Measurements from ENCODE around the gene FAM53A.

FAM53A gene, protein sequence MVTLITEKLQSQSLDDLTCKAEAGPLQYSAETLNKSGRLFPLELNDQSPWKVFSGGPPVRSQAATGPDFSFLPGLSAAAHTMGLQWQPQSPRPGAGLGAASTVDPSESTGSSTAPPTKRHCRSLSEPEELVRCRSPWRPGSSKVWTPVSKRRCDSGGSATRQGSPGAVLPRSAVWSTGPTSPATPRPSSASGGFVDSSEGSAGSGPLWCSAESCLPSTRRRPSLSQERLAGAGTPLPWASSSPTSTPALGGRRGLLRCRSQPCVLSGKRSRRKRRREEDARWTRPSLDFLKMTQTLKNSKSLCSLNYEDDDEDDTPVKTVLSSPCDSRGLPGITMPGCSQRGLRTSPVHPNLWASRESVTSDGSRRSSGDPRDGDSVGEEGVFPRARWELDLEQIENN

DNA sequence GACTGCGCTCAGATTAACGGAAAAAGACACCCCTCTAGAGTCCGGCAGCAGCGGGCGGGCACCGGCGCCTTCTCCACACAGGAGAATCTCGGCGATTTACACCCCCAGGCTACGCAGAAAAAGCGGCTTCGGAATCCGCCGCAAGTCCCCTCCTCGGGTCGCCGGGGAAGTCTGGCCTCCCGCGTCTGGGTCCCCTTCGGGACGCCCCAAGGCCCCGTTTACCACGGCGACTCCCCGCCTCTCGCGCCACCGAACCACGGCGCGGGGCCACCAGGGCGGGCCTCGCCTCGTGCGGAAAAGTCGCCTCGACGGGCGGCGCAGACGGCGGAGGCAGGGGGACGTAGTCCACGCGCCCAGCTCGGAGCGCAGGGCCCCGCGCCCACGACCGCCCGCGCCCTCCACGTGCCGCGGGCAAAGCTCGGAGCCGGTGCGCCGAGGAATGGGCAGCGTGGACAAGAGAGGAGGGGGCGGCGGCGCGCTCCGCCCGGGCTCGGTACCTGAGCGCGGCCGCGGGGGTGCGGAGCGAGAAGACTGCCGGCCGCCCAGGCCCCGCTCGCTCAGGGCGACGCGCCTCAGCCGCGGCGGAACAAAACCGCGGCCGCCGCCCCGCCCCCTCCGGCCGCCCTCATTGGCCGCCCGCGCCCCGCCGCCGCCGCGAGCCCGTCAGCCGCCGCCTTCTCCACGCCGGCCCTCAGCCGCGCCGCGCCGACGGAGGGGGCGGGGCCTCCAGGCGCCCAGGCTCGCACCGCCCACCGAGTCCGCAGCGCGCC is at the start of gene FAM53A:
TSS of gene FAM53A (minus strand) at position 578 of the 770 bp plus-strand sequence. CDS start 15,572 bp downstream, outside the sequence.
- peak in 1 of 2 donors; percentile 20 for DNase-seq (ENCODE audit: low read depth in 1 of 2, low spot score in 1 of 2)

DNA sequence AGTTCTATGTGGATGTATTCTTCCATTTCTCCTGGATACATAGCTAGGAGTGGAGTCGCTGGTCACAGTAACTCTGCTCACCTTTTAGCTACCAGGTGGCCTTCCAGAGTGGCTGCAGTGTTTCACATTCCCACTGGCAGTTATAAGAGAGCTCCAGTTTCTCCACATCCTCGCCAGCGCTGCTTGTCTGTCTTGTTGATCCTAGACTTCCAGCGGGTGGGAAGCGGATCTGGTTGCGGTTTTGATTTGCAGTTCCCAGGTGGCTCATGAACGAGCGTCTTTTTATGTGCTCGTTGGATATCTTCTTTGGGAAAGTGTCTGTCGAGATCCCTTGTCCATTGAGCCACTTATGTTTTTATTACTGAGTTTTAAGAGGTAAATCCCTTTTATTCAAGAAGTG is 48.8 kb upstream of the FAM53A start:
- DNase-seq (ENCODE audit: low read depth in 1 of 2, low spot score in 1 of 2): no peak

DNA sequence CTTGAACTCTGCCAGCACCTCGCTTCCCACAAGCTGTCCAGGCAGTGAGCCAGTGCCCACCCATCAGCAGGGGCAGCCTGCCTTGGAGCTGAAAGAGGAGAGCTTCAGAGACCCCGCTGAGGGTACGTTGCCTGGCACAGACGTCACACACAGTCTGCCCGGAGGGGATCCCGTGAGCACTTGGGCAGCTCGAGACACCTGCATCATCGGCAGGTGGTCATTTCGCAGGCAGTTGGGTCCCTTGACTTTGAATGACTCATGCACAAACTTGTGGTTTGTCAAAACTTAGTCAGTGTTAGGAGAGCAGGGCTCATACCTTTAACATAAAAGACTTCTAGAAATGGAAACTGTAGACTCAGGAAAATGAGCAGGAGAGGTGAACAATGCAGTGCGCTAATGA is 47.1 kb upstream of the FAM53A start:
- no peak for DNase-seq (ENCODE audit: low read depth in 1 of 2, low spot score in 1 of 2)

DNA sequence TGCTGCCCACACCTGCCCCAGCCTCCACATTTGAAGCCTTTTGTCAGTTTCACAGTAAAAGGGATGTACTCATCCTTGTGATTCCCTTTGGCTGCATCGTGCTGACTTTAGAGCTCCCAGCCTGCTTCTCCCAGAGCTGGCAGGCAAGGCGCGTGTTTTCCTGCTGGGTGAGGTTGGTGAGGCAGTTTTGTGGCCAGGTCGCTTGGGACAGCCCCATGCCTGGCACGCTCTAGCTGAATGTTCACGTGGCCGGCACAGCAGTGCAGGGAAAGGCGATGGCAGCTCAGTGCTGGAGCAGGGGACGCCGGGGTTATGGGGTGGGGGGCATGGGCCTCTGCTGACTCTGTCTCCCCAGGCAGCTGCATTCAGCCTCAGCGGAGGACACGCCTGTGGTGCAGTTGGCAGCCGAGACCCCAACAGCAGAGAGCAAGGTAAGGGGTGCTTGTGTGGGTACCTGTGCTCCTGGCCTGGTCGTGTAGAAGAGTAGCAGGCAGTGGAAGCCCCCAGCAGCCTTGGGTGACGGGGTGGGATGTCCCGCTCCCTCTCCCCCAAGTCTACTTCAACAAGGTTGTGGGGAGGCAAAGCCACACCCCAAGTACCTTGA is 46.5 kb upstream of the FAM53A start:
- DNase-seq (ENCODE audit: low read depth in 1 of 2, low spot score in 1 of 2): no peak

DNA sequence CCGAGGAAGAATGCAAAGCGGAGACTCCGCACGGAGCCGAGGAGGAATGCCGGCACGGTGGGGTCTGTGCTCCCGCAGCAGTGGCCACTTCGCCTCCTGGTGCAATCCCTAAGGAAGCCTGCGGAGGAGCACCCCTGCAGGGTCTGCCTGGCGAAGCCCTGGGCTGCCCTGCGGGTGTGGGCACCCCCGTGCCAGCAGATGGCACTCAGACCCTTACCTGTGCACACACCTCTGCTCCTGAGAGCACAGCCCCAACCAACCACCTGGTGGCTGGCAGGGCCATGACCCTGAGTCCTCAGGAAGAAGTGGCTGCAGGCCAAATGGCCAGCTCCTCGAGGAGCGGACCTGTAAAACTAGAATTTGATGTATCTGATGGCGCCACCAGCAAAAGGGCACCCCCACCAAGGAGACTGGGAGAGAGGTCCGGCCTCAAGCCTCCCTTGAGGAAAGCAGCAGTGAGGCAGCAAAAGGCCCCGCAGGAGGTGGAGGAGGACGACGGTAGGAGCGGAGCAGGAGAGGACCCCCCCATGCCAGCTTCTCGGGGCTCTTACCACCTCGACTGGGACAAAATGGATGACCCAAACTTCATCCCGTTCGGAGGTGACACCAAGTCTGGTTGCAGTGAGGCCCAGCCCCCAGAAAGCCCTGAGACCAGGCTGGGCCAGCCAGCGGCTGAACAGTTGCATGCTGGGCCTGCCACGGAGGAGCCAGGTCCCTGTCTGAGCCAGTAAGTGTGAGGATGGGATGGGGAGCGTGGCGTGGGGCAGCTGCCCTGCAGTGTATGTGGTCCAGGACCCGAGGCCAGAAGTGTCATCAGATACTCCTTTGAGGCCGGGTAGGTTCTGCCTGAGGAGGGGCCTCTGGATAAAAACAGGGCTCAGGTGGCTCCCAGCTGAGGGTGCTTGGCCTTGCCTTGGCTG is 44.2 kb upstream of the FAM53A start:
- DNase-seq (ENCODE audit: low read depth in 1 of 2, low spot score in 1 of 2): no peak

DNA sequence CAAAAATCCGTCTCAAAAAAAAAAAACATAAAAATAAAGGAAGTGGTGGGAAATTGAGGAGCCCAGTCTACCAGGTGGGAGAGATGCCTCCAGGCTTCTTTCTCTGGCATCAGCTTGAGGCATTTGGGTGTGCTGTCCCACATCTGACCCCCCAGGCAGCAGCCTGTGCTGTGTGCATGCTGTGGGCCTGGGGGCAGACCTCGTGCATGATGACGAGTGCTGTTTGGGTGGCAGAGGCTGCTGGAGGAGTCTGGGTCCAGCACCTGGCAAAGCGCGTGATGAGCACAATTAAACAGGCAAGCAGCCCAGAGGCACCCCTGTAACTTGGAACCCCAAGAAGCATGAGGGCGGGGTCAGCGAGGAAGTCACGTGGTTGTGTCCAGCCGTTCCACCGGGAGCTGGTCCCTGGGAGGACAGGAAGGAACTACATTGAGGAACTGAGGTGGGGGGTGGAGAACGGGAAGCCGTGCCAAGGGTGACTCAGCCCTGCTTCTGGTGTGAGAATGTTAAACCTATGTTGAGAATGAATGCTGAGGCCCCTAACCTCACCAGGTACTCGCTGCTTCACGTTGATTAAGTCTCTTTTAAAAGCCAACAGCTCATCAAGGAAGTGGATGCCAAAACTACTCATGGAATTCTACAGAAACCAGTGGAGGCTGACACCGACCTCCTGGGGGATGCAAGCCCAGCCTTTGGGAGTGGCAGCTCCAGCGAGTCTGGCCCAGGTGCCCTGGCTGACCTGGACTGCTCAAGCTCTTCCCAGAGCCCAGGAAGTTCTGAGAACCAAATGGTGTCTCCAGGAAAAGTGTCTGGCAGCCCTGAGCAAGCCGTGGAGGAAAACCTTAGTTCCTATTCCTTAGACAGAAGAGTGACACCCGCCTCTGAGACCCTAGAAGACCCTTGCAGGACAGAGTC is 43.3 kb upstream of the FAM53A start:
- no peak for DNase-seq (ENCODE audit: low read depth in 1 of 2, low spot score in 1 of 2)

DNA sequence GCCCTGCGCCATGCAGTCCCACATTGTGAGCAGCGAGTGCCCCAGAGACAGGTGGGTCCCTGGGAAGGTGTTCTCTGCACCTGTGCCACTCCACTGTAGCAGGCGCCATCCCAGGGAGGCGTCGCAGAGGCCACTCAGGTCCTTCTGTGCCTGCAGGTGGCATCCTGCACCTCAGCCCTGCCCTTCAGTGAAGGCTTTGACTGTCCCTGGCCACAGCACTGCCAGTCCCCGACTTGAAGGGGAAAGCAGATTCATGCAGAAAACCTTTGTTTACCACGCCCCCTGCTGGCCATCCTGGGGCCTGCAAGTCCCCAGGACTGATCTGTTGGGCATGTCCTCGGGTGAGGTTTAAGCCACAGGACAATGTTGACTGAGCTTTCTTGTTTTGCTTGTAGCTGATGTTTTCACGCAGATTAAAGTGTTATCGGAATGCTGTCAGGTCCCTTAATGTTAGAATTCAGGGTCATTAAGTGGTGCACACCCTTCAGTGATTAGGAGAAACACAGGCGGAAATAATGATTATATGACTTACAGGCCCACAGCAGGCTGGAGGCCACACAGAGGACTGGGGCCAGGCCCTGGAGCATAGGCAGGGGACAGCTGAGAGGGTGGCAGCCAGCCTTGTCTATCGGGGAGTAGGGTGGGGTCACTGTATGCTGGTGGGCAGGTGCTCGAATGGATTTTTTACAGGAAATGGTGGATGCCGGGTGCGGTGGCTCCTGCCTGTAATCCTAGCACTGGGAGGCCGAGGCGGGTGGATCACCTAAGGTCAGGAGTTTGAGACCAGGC is 42.2 kb upstream of the FAM53A start:
- DNase-seq (ENCODE audit: low read depth in 1 of 2, low spot score in 1 of 2): peak; percentile 82 to 88

DNA sequence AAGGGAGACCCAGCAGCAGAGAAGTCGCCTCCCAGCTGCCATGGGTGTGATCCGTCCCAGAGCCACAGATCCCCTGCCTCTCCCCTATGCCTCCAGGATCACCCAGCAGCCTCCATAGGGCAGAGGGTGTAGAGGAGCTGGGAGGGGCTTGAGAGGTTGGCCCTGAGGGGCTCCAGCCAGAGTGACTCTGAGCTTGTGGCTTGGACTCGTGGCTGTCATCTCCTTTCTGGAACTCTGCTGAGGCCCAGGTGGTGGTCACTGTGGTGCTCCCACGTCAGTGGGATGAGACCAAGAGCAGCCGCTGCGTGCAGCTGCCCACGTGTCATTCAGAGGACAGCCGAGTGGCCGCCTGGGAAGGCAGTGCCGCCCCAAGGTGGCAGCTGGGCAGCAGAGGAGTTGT is 41.4 kb upstream of the FAM53A start:
- DNase-seq (ENCODE audit: low read depth in 1 of 2, low spot score in 1 of 2): no peak

DNA sequence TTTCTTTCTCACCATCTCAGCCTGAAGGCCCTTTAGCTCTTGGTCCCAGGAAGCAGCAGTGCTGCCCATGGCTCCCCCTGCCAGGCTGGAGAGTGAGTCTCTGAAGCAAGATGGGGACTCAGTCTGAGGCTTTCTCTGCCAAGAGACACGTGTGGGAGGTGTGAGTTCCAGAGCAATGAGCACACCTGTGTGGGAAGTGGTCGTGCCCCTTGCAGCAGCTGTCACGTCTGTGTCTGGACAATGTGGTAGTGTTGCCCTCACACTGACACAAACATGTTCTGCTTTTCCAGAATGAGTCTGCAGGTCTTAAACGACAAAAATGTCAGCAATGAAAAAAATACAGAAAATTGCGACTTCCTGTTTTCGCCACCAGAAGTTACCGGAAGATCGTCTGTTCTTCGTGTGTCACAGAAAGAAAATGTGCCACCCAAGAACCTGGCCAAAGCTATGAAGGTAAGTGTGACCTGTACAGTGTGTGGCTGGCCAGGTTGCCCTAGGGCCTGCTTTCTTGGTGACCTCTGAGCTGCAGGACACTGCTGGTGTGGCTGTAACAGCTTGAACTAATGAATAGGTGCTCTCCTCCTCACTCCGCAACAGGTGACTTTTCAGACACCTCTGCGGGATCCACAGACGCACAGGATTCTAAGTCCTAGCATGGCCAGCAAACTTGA is 39.2 kb upstream of the FAM53A start:
- DNase-seq (ENCODE audit: low read depth in 1 of 2, low spot score in 1 of 2): peak in 1 of 2 donors; percentile 53

DNA sequence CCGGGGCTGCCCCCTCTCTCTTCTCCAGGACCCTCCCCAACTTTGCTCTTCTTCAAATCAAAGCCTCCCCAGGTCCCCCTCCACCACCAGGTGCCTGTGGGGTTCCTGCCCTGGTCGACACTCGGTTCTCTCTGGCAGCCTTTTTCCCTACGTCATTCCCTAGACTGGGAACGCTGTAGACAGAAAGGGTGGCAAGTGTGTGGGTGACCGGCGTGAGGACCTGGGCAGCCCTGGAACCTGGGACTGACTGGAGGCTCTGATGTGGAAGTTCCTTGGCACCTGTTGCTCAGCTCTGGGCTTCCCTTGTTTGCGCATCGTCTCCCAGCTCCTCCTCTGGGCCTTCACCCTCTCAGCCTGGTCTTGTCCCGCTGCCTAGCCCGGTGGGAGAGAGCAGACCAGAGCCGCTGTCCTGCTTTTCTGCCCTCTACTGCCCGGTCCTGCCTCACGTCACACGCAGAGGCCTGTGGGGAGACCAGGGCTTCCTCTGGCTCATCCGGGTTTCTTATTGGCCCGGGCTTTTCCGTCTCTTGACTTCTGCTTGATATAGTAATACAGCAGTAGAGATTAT is 38.5 kb upstream of the FAM53A start:
- DNase-seq (ENCODE audit: low read depth in 1 of 2, low spot score in 1 of 2): no peak

DNA sequence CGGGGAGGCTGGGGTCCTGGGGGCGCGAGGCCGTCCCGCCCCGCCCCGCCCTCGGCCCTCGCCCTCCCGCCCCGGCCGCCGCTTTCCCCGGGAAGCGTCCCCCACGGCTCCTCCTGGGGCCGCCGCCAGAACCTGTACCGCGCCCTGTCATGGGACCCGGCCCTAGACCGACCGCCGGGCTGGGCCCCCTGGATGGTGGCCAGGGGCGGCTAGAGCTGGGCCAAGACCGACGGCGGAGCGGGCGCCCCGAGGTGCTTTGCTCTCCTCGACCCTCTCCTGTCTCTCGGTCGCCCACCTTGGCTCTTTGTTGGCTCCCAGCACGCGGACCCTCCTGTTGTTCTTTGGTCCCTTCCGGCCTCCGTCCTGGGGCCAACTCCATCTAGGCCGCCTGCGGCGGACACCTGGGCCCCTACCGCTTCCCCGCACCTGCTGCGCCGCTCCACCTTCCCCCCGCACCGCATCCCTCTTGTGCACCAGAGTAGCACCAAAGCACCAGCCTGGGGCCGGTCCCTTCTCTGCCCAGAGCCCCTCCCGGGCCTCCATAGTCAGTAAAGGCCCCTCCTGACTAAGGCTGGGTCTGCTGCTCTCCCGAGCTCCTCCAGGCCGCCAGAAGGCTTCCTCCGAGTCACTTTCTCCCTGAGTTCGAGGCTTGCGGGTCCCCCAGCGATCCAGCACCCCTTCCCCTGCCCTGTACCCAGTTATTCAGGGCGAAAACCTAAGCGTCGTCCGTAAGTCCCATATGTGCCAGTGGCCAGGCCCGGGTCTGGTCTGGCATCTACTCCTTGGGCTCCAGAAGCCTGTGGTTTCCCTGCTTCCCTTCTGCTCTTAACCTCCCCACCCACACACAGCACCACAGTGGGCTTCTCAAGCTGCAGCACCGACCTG is 37.8 kb upstream of the FAM53A start:
- DNase-seq (ENCODE audit: low read depth in 1 of 2, low spot score in 1 of 2): no peak

DNA sequence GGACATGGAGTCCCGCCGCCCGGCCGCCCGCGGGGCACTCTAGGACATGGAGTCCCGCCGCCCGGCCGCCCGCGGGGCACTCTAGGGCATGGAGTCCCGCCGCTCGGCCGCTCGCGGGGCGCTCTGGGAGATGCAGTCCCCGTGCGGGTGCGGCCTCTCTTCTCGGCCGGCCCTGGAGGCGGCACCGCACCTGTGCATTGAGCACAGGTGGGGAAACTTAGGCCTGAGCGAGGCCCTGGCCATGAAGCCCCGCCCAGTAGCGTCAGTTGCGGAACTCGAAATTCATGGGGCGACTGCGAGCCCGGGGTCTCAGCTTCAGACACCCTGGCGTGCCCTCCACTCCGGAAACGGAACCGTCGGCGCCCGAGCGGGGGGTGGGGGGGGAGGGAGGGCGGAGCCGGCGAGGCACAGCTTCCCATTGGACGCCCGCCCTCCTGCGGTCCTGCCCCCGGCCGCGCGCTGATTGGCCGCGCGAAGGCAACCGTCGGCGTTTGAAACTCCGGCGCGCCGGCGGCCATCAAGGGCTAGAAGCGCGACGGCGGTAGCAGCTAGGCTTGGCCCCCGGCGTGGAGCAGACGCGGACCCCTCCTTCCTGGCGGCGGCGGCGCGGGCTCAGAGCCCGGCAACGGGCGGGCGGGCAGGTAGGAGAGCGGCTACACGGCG is 37.0 kb upstream of the FAM53A start, which contains the start of the genes TACC3 and TMEM129:
TSS of gene TACC3 (plus strand) at position 519 of the 663 bp plus-strand sequence. CDS start 1,901 bp downstream, outside the sequence.
TSS of gene TMEM129 (minus strand) at position 321 of the 663 bp plus-strand sequence. CDS start 486 bp downstream, outside the sequence.
- peak; percentile 83 to 89 for DNase-seq (ENCODE audit: low read depth in 1 of 2, low spot score in 1 of 2)

DNA sequence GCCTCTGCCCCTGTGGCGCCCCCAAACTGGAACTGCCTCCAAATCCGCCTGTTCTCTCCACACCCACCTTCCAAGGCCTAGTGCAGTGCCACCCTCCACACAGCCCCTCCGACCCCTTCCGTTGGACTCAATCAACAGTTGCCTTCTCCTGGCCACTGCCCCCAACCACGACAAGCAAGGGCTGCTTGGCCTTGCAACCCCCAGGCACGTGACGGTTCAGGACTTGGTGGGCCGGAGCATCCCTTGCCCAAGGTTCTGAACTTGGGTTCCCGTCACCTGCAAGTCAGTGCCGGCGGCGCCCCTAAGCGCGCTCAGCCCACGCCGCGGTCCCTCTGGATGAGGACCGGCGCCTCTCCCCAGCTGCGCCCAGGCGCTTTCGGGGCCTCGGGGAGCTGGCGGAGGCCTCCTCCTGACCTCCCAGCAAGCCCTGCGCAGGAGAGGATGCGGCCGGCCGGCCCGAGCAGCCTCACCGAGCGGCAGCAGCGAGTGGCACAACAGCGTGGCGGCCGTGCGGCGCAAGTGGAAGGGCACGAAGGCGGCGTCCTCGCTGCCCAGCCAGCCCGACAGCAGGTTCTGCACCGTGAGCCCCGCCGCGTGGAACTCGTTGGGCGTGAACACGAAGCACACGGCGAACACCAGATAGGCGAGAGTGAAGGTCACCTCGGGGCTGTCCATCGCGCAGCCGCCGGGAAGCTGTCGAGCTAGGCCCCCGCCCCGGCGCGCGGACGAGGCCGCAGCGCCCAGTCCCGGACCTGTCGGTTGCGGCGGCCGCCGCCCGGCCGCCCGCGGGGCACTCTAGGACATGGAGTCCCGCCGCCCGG is 36.3 kb upstream of the FAM53A start:
- no peak for DNase-seq (ENCODE audit: low read depth in 1 of 2, low spot score in 1 of 2)

DNA sequence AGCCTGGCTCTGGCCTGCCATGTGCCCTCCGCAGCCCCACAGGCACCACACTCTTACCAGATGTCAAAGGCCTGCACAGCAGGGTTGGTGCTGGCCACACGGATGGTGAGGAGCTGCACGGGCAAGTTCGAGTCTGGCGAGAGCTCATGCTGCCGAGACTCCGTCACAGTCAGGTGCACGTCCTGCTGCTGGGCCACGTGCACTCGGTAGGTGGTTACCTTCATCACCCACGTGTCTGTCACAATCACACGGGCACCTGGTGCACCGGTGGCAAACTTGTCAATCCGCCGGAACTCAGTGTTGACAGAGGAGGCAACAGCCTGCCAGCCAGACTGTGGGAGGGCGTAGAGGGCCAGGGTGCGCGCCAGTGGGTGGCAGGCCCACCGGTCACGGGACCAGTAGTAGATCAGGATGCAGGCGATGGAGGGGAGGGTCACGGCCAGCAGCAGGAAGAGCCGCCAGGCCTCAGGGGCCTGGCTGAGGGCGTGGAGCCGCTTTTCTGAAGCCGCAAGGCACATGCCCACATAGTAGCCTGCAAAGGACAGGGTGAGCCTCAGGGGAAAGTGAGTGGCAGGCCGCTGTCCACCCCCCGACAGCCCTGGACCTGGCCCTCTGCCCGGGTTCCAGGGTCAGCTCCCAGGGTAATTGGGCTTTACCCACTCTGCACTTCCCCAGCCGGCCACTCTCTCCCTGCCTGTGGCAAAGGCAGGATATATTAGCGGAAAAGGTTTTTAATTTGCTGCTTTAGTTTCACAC is 34.2 kb upstream of the FAM53A start:
- no peak for DNase-seq (ENCODE audit: low read depth in 1 of 2, low spot score in 1 of 2)
